MM.1S (cell line): Measurements from ENCODE around the gene CACNA2D1.

Experiments used
- CTCF ChIP-seq: fragments of 300-600 bp; sonication (generic); IDR thresholded peaks from 2 replicates; pipeline ENCODE4 v1.5.1; 2016; ENCODE audit warnings: antibody characterized with exemption, low read length, mixed read lengths
- EZH2 ChIP-seq: fragments of 300-600 bp; sonication (generic); optimal IDR thresholded peaks from 2 replicates; pipeline ENCODE3; 2017; ENCODE audit warnings: low read depth, mild to moderate bottlenecking, antibody characterized with exemption, low read length, mixed read lengths
- EZH2phosphoT487 ChIP-seq: fragments of 300-600 bp; sonication (generic); IDR thresholded peaks from 2 replicates; pipeline ENCODE4 v1.6.1; 2018; ENCODE audit warnings: antibody characterized with exemption, low read length

DNA sequence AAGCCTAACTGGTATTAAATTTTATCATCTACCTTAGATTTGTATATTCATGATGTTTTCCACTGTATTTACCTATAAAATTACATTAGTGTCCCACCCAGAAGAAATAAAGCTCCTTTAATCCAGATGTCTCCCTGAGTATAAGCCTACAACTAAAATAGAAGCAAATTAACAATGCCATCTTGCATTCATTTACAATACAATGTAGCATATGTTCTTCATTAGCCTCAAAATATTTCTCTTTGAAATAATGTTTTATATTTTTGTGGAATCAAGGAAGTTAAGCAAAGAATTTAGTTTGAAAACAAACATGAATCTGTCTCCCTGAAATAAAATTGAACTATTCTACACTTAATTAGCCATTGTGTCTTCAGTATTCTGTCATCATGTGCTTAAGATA lies 112.3 kb downstream of the CACNA2D1 start:
- no peak for TF ChIP-seq EZH2
- TF ChIP-seq CTCF: no peak
- TF ChIP-seq EZH2phosphoT487: no peak
